PC-9 (cell line): ENCODE measurements around the gene C14orf132. TPM values are rescaled to one million over a fixed set of nuclear protein-coding genes. Genes with fewer than 3 reads are reported as not detected.

ENCODE experiments used
- BruUV-seq: library from RNA; stranded (reverse); fragments of 400-500 nt; replicated peaks from 2 replicates; lab custom pipeline; 2021; lab: Mats Ljungman, UMichigan
- CTCF ChIA-PET: fragments of 300-600 bp; sonication (Branson Sonifier 250); formaldehyde crosslinking; loops from one replicate; lab custom pipeline; 2022; ENCODE audit warnings: antibody characterized with exemption; lab: Charles Lee
- POLR2A ChIA-PET: fragments of 300-600 bp; sonication (Branson Sonifier 250); formaldehyde crosslinking; loops from one replicate; lab custom pipeline; 2022; ENCODE audit warnings: antibody characterized with exemption; ENCODE audit not compliant: unreplicated experiment; lab: Charles Lee
- DNase-seq, 2 experiments: peaks; one replicate each; pipeline versions ENCODE4 v3.0.0 to v3.0.0-alpha.2; 2015 to 2022; ENCODE audit warnings: mixed read lengths in 1 of 2
- H2AFZ ChIP-seq: fragments of 200-600 bp; sonication (generic); 2 replicates; pipeline ENCODE4 v1.8.1; 2017; ENCODE audit warnings: antibody characterized with exemption
- H3F3A ChIP-seq: fragments of 200-600 bp; sonication (generic); 2 replicates; pipeline ENCODE4 v1.8.1; 2017; ENCODE audit warnings: antibody characterized with exemption, mild to moderate bottlenecking, low read depth; ENCODE audit not compliant: insufficient read depth
- H3K27ac ChIP-seq: fragments of 200-600 bp; sonication (generic); 2 replicates; pipeline ENCODE4 v1.6.1; 2016; ENCODE audit warnings: mixed run types
- H3K27me3 ChIP-seq: fragments of 200-600 bp; sonication (generic); 2 replicates; pipeline ENCODE4 v1.6.1; 2016; ENCODE audit warnings: low read depth, mixed run types; ENCODE audit not compliant: insufficient read depth
- H3K36me3 ChIP-seq: fragments of 200-600 bp; sonication (generic); 2 replicates; pipeline ENCODE4 v1.6.1; 2016; ENCODE audit warnings: low read depth, mixed run types
- H3K4me1 ChIP-seq: fragments of 200-600 bp; sonication (generic); replicated peaks from 2 replicates; pipeline ENCODE4 v1.6.1; 2016; ENCODE audit warnings: mixed run types; ENCODE audit not compliant: insufficient read depth
- H3K4me2 ChIP-seq: fragments of 200-600 bp; sonication (generic); 2 replicates; pipeline ENCODE4 v1.6.1; 2017; ENCODE audit warnings: mixed run types
- H3K4me3 ChIP-seq: fragments of 200-600 bp; sonication (generic); 2 replicates; pipeline ENCODE4 v1.6.1; 2016; ENCODE audit warnings: mixed run types
- H3K79me2 ChIP-seq: fragments of 200-600 bp; sonication (generic); 2 replicates; pipeline ENCODE4 v1.6.1; 2017; ENCODE audit warnings: low read depth, mixed run types
- H3K9me2 ChIP-seq: fragments of 200-600 bp; sonication (generic); 2 replicates; pipeline ENCODE4 v1.8.1; 2017; ENCODE audit warnings: mild to moderate bottlenecking; ENCODE audit not compliant: insufficient read depth
- H3K9me3 ChIP-seq: fragments of 200-600 bp; sonication (generic); 2 replicates; pipeline ENCODE4 v1.8.1; 2016; ENCODE audit warnings: low read depth; ENCODE audit not compliant: insufficient read depth
- H4K20me1 ChIP-seq: fragments of 200-600 bp; sonication (generic); 2 replicates; pipeline ENCODE4 v1.8.1; 2017; ENCODE audit not compliant: insufficient read depth
- EZH2 ChIP-seq: fragments of 200-600 bp; sonication (generic); IDR thresholded peaks from 2 replicates; pipeline ENCODE4 v1.8.0; 2017; ENCODE audit warnings: antibody characterized with exemption, low read depth
- intact Hi-C: fragments of 100-400 bp; cut with micrococcal nuclease; formaldehyde crosslinking; loops from one replicate; pipeline ENCODE4 v1.10.0; 2022; ENCODE audit not compliant: unreplicated experiment
- total RNA-seq: library from RNA; stranded (reverse); gene quantifications from 2 replicates; pipeline ENCODE4 v1.2.3, GENCODE V29; 2021
- TF ChIP-seq, protein P1 (sequence below): fragments of 200-600 bp; sonication (generic); conservative IDR thresholded peaks from 2 replicates; pipeline ENCODE4 v1.6.1; 2017; ENCODE audit warnings: mixed run types, antibody characterized with exemption, mild to moderate bottlenecking, moderate library complexity

The C14orf132 gene
- total RNA-seq, 1 experiment from 2014 or later: not detected

- no TSS peak for BruUV-seq
- CTCF ChIA-PET: no interaction called here
- intact Hi-C loops: no loop called here
Observed at GRCh38 chr14:96091941-96092411, 52.8 kb downstream of the C14orf132 start.

GRCh38 chr14:96092936-96093335, 53.8 kb downstream of the C14orf132 start:
- BruUV-seq: no TSS peak

More at GRCh38 chr14:96091941-96092411, 52.8 kb downstream of the C14orf132 start:
- H3K36me3 ChIP-seq: no peaks in the 10 kb centered on the region
- TF ChIP-seq, protein P1, sequence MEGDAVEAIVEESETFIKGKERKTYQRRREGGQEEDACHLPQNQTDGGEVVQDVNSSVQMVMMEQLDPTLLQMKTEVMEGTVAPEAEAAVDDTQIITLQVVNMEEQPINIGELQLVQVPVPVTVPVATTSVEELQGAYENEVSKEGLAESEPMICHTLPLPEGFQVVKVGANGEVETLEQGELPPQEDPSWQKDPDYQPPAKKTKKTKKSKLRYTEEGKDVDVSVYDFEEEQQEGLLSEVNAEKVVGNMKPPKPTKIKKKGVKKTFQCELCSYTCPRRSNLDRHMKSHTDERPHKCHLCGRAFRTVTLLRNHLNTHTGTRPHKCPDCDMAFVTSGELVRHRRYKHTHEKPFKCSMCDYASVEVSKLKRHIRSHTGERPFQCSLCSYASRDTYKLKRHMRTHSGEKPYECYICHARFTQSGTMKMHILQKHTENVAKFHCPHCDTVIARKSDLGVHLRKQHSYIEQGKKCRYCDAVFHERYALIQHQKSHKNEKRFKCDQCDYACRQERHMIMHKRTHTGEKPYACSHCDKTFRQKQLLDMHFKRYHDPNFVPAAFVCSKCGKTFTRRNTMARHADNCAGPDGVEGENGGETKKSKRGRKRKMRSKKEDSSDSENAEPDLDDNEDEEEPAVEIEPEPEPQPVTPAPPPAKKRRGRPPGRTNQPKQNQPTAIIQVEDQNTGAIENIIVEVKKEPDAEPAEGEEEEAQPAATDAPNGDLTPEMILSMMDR: no peak
- H2AFZ ChIP-seq: no peak overlapping the region
- POLR2A ChIA-PET: no interaction called here
- H4K20me1 ChIP-seq: no peaks in the 10 kb centered on the region
- H3K4me2 ChIP-seq: no peak overlapping the region
- H3K27ac ChIP-seq: no peak overlapping the region
- no peaks in the 10 kb centered on the region for H3K9me2 ChIP-seq
- no peaks in the 10 kb centered on the region for H3K9me3 ChIP-seq
- no peak overlapping the region for H3K4me3 ChIP-seq
- no peaks in the 10 kb centered on the region for H3K27me3 ChIP-seq
- H3K79me2 ChIP-seq: no peaks in the 10 kb centered on the region
- no peak for DNase-seq
- peaks cover 15% of the 10 kb centered on the region; the same call in 1 of the 2 replicates for H3F3A ChIP-seq
- H3K4me1 ChIP-seq: peaks cover 51% of the 10 kb centered on the region

GRCh38 chr14:96094211-96094610, 55.0 kb downstream of the C14orf132 start:
- H3K27ac ChIP-seq: no peak overlapping the region
- H3F3A ChIP-seq: peaks cover 15% of the 10 kb centered on the region; the same call in 1 of the 2 replicates
- POLR2A ChIA-PET: no interaction called here
- BruUV-seq: no TSS peak
- intact Hi-C loops: no loop called here
- no peaks in the 10 kb centered on the region for H3K9me3 ChIP-seq
- no peaks in the 10 kb centered on the region for H3K36me3 ChIP-seq
- H3K4me3 ChIP-seq: no peak overlapping the region
- H3K79me2 ChIP-seq: no peaks in the 10 kb centered on the region
- H3K4me1 ChIP-seq: peaks cover 52% of the 10 kb centered on the region
- TF ChIP-seq, protein P1: no peak
- no peak for TF ChIP-seq EZH2
- no peaks in the 10 kb centered on the region for H3K27me3 ChIP-seq
- CTCF ChIA-PET: no interaction called here
- DNase-seq: no peak
- no peaks in the 10 kb centered on the region for H3K9me2 ChIP-seq
- H2AFZ ChIP-seq: no peak overlapping the region
- H4K20me1 ChIP-seq: no peaks in the 10 kb centered on the region
- H3K4me2 ChIP-seq: no peak overlapping the region; the same call in 1 of the 2 replicates

More at GRCh38 chr14:96092936-96093335, 53.8 kb downstream of the C14orf132 start:
- H3F3A ChIP-seq: peaks cover 15% of the 10 kb centered on the region; the same call in 1 of the 2 replicates
- H3K79me2 ChIP-seq: no peaks in the 10 kb centered on the region
- POLR2A ChIA-PET: no interaction called here
- H3K27me3 ChIP-seq: no peaks in the 10 kb centered on the region
- H4K20me1 ChIP-seq: no peaks in the 10 kb centered on the region
- H2AFZ ChIP-seq: no peak overlapping the region
- H3K27ac ChIP-seq: no peak overlapping the region
- no peak overlapping the region for H3K4me3 ChIP-seq
- CTCF ChIA-PET: no interaction called here
- H3K9me2 ChIP-seq: no peaks in the 10 kb centered on the region
- TF ChIP-seq, protein P1: no peak
- TF ChIP-seq EZH2: no peak
- H3K36me3 ChIP-seq: no peaks in the 10 kb centered on the region
- no peaks in the 10 kb centered on the region for H3K9me3 ChIP-seq
- H3K4me2 ChIP-seq: peak overlapping the region; percentile 47
- peaks cover 48% of the 10 kb centered on the region for H3K4me1 ChIP-seq
- DNase-seq: peak in 1 of 2 experiments; percentile 54
- intact Hi-C loops: no loop called here
